NK-92 (cell line): ENCODE measurements around the gene EXOSC7.
"Not testable (repeated sequence)": the region's sequence is repeated elsewhere in the genome, so short reads cannot be mapped to it uniquely, and the experiment has no call there.

Experiments used
- DNase-seq: peaks from one replicate; lab custom pipeline; 2025; ENCODE audit not compliant: unreplicated experiment; lab: John Stamatoyannopoulos, UW

EXOSC7 gene

DNA sequence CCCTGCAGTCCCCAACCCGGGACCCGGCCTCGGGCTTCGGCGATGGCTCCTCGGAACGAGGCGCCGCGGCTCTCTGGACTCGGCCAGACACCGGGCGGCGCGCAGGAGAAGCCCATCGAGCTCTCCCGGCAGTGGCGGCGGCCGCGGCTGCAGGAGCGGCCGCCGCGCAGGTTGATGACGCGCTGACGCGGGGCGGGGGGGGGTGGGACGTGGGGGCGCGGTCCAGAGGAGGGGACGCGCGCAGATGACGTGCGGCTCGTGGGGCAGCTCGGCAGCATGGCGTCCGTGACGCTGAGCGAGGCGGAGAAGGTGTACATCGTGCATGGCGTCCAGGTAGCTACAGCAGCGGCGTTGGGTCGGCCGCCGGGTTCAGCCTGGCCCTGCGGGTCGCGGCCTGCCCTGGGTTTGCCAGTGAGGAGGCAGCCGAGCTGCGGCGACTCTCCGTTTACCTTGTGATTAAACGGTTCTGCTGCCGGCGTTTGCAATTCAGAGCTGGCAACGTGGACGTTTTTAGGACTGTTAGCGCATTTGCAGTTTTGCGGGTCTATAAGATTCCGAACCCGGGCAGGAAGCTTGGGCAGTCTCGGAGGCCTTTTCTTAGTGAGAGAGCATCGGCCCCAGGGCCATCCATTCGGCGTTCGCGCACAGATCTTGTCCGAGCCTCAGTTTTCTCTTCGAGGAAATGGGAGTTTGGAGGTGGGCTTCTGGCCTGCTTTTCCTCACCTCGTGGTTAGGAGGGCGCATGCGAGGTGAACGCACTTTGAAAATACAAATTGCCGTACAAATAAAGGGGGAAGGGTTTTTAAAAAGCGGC lies at the start of gene EXOSC7, which contains the start of gene ZDHHC3:
TSS of gene EXOSC7 (plus strand) at position 243 of the 814 bp plus-strand sequence. CDS start at position 277, 34 bp downstream.
TSS of gene ZDHHC3 (minus strand) at position 173 of the 814 bp plus-strand sequence. CDS start 16,738 bp downstream, outside the sequence.
- DNase-seq = peak; percentile 14

- no peak for DNase-seq
These were observed 49.1 kb upstream of the EXOSC7 start for GRCh38 chr3:44926921-44927320.

DNA sequence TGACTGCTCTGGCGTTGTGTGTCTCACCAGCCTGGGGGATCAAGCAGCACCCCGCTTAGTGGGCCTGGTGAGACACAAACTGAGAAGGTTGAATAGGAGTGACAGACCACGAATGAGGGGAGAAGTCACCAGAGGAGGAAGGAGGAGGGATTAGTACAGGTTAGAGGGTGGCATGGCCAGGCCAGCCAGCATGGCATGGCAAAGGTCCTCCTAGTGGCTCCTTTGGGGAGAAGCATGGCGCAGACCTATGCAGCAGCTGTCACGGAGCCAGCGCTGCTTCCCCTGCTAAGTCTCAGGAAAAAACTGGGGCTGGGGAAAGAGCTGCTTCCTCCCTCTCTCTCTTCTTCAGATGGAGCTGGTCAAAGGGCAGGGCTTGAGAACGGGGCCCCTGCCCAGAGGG lies 48.7 kb upstream of the EXOSC7 start:
- DNase-seq = no peak

- no peak for DNase-seq
These were observed 46.3 kb upstream of the EXOSC7 start for GRCh38 chr3:44929782-44930181.

DNA sequence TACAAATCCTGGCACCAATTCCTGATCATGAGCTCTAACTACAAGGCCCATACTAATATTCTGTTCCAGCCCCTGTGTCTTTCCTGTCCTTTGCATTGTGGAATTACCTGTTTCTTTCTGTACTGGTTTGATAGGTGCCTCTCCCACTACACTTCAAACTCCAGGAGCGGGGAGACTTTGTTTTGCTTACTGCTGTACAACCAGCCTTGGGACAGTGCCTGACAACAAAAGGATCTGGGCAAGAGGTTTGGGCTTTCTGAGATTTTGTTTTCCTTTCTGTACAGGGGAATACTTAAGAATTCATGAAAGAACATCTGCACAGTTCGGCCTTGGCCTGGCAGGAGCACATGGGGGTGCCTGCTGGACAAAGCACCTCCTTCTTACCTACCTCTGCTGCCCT lies 45.1 kb upstream of the EXOSC7 start:
- no peak for DNase-seq

DNA sequence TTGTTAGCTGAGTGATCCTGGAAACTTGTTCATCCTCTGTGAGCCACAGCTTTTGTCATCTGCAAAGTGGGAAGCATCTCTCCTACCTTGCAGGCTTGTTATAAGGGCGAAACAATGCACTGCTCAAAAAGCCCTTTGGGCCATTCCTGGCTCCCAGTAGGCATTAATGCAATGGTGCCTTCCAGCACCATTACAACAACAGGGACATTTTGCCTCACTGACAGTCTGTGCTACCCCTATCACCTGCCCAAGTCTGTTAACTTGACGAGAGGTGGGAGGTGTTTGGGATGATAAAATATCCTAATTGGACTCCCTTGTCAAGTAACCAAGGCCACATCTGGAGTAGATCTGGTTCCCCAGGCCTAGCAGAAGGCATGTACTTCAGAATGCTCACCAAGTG lies 44.3 kb upstream of the EXOSC7 start:
- no peak for DNase-seq

GRCh38 chr3:44932271-44932670 lies 43.8 kb upstream of the EXOSC7 start:
- no peak for DNase-seq

- no peak for DNase-seq
These were observed 42.8 kb upstream of the EXOSC7 start for GRCh38 chr3:44932986-44933944.

DNA sequence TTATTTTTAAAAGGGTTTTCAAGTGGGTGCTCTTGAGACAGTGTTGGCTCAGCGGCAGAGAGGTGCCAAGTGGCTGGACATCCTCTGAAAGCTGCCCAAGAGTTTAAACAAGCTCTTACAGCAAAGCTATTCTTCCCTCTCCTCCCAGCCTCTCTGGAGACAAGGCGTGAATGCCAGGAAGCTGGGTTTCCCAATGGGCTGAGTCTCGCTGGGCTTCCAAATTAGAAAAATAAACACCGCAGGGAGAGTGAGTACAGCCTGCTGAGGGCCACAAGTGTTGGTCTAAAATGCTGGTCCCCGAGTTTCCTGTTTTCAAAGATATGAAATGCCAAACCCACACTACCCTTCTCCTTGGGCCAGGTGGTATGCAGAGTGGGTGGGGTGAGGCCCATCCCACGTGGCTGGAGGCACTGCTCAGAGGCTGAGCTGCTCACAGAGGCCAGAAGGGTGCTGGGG lies 36.4 kb upstream of the EXOSC7 start:
- no peak for DNase-seq

DNA sequence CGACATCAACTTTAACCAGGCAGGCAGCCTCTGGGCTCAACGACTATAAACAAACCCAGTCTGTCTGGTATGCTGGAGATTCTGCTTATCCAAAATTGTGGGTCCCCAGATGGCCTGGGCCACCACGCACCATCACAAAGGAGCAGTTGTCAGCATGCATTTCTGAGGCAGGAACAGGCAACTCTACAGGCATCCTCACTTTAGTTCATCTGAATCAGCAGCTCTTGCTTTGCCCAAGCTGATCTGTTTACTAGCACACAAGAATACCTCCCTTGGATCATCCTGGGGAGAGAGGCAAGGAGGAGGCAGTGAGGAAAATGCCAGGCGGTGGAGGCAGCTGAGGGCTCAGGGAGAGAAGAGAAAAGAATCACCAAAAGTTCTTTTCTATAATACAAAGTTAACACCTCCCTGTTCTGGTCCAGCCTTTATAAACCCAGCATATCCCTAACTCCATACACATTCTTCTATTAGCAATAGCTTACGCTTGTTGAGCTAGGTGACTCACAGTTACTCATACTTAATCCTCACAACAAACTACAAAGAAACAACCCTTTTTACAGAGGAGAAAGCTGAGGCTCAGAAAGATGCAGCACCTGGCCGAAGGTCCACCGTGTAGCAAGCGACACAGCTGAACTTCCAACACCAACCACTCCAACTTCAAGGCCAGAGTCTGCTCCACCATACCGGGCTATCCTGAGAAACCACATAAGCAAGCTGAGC lies 33.7 kb upstream of the EXOSC7 start:
- DNase-seq = no peak

DNA sequence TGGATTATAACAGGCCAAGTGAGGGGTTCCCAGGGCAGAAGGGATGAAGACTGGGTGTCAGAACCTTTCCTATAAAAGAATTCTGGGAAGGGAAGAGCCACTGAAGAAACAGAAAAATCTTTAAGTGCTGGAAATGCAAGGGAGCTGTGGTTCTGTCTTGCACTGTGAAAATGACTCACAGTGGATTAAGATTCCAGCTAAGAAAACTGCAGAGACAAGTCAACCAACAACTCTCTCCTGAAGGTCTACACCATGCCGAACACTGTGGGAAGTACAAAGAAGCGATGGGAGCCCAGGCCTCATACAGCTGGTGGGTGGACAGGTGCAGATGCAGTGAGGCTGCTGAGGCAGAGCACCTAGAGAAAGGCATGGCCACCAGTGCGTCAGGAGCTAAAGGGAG lies 27.8 kb upstream of the EXOSC7 start:
- no peak for DNase-seq

GRCh38 chr3:44949770-44950169 lies 26.3 kb upstream of the EXOSC7 start:
- not testable (repeated sequence) for DNase-seq

- no peak for DNase-seq
These were observed 25.7 kb upstream of the EXOSC7 start for GRCh38 chr3:44950275-44950734.

DNA sequence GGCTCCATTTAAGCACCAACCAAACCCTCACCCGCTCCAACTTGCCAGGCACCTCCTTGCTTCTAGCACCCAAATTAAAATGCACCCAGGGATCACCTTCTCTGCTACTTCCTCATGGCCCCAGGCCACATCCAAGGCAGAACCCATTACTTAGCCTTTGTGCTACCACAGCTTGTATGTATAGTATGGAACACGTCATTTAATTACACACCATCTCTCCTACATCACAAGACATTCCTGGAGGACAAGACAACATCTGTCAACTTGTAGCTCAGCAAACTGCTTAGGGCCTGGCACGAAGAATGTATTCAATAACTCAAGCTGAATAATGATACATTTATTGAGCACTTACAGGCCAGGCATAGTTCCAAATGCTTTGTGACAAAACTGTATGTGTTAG lies 23.4 kb upstream of the EXOSC7 start:
- DNase-seq = no peak

DNA sequence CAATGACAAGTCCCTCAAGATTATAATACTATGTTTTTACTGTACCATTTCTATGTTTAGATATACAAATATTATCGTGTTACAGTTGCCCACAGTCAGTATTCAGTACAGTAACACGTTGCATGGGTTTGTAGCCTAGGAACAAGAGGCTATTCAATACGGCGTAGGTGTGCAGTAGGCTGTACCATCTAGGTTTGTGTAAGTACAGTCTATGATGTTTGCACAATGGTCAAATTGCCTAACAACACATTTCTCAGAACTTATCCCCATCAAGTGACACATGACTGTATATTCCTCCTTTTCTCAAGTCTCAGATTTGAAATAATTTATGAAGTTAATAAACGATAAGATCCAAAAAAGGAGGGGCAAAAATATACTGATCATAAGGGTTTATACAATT lies 21.7 kb upstream of the EXOSC7 start:
- DNase-seq = no peak

DNA sequence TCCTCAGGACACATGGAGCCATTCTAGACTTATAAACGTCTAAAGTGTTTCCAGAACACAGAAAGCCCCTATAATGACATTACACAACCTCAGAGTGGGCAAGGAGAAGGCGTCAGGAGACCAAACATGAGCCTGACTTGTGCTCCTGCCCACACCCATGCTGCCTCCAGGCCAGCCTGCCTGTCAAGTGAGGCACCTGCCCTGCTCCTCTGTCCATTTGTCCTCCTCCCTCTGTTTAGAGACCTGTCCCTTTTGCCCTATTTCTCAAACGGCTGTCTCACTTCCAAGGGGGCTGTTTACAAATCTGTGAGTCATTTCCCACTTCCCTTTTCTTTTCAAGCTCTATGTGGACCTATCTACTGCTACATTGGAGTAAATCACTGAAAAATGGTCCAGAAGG lies 21.1 kb upstream of the EXOSC7 start:
- no peak for DNase-seq

GRCh38 chr3:44955917-44956316 lies 20.1 kb upstream of the EXOSC7 start:
- DNase-seq = no peak

DNA sequence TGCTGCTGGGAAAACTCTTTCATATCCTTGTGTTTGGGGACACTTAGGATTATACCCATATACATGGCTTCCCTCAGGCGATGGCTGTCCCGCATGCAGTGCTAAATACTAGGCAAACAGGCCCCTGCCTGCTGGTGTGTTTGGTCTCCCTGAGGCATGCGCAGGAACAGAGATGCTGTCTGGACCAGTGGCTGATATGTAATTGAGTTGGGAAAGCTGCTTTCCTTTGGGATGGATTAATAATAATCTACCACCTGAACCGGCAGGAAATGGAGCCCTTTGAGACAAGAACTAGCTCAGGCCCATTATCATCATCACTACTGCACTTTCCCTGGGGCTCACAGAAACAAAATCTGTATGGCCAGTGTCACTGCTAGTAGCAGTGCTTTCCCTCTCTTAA lies 18.1 kb upstream of the EXOSC7 start:
- no peak for DNase-seq

DNA sequence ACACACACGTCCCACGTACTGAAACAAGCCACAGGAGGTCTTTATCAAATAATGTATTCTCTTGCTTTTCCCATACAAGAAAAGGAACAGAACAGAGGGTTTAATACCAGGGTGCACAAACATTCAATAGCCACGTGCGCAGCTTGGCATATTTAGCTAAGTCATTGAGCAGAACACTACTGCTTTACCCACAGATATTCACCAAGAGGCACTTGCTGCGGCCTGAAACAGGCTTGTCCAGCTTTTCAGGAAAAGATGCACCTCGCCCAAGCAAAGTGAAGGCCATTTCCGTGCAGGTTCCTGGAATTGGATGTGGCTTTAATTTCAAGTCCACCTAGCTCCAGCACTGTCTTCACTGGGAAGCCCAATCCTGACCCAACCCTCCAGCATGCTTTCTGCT lies 17.7 kb upstream of the EXOSC7 start:
- no peak for DNase-seq

GRCh38 chr3:44960387-44961026 lies 15.5 kb upstream of the EXOSC7 start:
- no peak for DNase-seq
